HG03558 (cell line): ENCODE data around the gene SHMT2.

Source experiments
- ATAC-seq: cut with Tn5 transposase; IDR thresholded peaks from one replicate; pipeline ENCODE4 v1.9.1; 2021; ENCODE audit warnings: moderate number of reproducible peaks; ENCODE audit not compliant: unreplicated experiment; ENCODE audit errors: extremely low read depth

The SHMT2 gene

GRCh38 chr12:57213058-57213715 is 16.3 kb upstream of the SHMT2 start:
- ATAC-seq, result no peak

GRCh38 chr12:57213763-57214397 is 15.6 kb upstream of the SHMT2 start:
- no peak for ATAC-seq

- no peak for ATAC-seq
These were observed 15.1 kb upstream of the SHMT2 start for GRCh38 chr12:57214398-57214781.

GRCh38 chr12:57215065-57215464 is 14.4 kb upstream of the SHMT2 start:
- no peak for ATAC-seq

- ATAC-seq, result no peak
These were observed 13.9 kb upstream of the SHMT2 start for GRCh38 chr12:57215668-57216013.

GRCh38 chr12:57216014-57216911 is 13.2 kb upstream of the SHMT2 start, which contains the start of gene NXPH4:
NXPH4 (plus strand) TSS chr12:57216794; CDS start chr12:57216970, 176 bp downstream.
- ATAC-seq, result no peak

- ATAC-seq, result no peak
These were observed 12.3 kb upstream of the SHMT2 start for GRCh38 chr12:57216921-57217879.

- no peak for ATAC-seq
These were observed 11.3 kb upstream of the SHMT2 start for GRCh38 chr12:57218030-57218853.

DNA sequence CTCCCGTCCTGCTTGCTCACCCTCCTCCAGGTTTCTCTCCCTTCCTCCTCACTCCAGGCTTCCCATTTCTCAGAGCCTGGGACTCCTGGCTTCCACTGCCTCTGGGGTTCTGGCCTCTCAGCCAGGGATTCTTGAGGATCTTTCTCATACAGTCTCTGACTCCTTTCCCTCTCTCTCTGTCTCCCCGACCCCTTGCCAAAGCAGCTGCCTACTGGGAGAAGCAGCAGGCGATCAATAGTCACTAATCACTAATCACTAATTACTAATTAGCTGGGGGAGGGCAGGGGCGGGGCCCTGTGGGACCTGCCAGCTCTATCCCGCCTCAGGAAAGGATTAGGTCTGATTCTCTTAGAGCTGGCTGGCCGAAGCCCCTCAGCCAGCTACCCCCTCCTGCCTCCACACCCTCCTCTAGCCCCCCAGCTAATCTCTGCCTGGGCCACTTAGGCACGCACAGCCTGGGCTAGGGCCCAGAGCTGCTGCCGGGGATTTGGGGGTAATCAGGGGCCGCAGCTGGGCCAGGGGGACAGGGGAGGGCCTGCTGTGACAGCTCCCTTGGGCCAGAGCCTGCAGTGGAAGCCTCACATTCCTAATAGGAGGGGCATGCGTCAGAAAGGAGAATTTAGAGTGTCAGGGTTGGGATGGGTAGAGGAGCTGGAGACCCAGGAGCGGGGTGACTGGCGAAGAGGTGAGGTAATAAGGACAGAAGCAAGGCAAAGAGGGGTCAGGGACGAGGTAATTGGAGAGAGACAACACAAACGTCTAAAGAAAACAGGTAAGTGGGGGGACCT is 10.1 kb upstream of the SHMT2 start:
- no peak for ATAC-seq

GRCh38 chr12:57219993-57220754 is 9.3 kb upstream of the SHMT2 start:
- ATAC-seq, result no peak

- ATAC-seq, result no peak
These were observed 8.7 kb upstream of the SHMT2 start for GRCh38 chr12:57220770-57221168.

DNA sequence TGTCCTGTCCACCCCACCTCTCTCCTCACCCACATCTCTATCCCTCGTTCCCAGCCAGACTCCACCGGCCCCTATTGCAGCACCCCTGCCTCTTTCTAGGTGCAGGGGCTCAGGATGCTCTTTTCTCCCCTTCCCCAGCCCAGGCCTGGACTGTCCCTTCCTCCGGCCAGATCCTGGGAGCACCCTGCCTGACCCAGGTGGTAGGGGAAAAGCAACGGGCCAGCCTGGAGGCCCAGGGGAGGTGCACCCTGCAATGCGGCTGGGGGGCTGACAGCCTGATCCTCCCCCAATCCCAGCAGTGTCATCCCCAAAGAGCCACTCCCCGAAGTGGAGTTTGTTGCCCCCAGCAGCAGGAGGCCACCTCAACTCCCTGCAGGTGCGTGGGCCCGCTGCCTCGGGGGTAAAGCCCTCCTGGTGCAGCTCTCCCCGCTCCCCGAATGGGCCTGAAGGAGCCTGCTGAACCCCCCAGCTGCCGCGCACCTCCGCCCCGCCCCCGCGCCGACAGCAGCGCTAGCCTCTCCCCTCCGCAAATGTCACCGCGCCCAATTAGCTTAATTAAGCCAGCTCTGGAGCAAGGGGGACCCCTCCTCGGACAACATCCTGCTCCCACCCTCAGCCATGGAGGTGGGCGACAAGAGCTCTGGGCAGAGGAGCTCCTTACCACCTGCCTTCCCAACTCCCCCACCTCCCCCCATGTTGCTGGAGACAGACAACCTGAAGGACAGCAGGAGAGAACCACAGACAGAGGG is 8.2 kb upstream of the SHMT2 start:
- no peak for ATAC-seq

DNA sequence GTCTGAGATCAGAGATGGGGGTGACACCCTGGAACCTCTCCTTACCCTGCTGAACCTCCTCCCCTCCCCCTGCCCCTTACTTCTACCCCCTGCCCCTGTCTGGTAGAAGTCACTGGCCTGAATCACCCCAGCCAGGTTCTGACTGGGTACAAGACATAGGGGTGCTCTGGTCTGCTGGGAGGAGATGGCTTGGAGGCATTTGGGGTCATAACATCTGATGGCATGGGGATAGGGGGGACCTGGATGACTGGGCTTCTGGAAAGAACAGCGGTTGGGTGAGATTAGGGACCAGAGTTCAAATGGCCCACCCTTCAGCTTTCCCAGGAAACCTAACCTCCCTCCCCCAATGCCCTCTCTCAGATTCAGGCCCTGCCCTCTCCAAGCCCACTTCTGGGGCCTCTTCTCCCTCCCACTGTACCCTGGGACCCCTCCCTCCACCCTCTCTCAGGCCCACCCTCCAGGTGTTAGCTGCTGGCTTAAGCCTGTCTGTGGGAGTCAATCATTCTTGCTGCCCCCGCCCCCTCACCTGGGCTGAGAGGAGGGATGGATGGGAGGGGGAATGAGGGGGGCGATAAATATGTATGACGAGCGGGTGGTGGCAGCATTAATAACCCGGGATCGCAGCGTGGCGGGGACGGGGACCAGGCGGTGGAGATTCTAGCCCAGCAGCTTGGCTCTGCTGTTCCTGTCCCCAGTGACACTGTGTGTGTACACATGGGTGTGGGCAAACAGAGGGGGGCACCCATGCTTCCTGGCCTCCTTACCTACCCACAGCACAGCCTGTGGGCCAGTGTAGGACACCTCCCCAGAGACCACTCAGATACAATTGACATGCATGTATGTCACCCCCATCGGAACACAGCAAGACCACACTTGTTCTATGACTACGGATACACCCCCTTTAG is 7.0 kb upstream of the SHMT2 start:
- no peak for ATAC-seq

DNA sequence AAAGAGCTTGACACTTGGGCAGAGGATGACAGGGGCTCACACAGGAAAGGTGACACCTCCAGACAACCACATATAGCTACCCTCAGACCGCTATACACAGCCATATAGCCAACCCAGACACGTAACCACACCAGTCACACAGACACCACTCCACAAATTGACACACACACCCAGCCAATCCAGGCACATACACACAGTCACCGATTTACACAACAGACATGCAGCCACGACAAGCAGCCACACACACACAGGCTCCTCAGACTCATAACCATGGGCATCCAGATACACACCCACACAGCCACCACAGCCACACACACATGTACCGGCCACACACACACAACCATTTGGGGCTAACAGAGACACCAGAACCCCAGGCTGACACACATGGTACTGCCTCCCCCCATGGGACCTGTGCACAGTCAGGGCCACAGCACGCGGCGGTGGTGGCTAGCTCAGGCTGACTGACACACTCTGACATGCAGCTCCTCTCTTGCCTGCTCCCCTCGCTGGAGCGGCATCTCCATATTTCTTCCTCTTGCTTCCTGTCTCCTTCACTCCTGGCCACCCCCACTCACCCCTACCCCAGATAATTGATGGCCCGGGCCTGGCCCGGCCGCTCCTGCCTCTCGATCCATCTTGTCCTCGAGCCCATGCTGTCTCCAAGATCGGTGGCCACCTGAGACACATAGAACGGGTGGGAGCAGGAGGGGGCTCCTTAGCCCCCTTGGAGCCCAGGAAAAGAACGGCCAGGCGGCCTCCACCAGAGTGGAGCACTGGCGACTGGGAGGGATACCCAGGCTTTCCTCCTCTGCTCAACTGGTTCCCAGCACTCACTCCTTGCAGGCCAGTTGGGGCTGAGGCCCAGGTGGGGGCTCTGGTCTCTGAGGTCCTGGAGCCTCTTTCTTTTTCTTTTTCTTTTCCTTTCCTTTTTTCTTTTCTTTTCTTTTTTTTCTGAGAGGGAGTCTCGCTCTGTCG is 6.0 kb upstream of the SHMT2 start:
- ATAC-seq, result no peak
